ENCODE results near the gene RIPPLY2.
"Not testable (repeated sequence)": the region's sequence is repeated elsewhere in the genome, so short reads cannot be mapped to it uniquely, and the experiment has no call there.

The RIPPLY2 gene

GRCh38 chr6:83897094-83897493 lies 43.9 kb downstream of the RIPPLY2 start:
- not testable (repeated sequence) for DNase-seq (ENCODE audit: extremely low read depth in 1 of 2, low read depth in 1 of 2)

- no peak for DNase-seq (ENCODE audit: extremely low read depth in 1 of 2, low read depth in 1 of 2)
Measured at GRCh38 chr6:83901624-83902023, 48.5 kb downstream of the RIPPLY2 start.

- no peak for DNase-seq (ENCODE audit: extremely low read depth in 1 of 2, low read depth in 1 of 2)
Measured at GRCh38 chr6:83904395-83904794, 51.2 kb downstream of the RIPPLY2 start.

- no peak for DNase-seq (ENCODE audit: extremely low read depth in 1 of 2, low read depth in 1 of 2)
Measured at GRCh38 chr6:83905648-83906047, 52.5 kb downstream of the RIPPLY2 start.

All from stimulated activated CD8-positive, alpha-beta memory T cell treated with anti-CD3 and anti-CD28 coated beads, Interleukin-7, amount 100 ng/mL, for 48 hours (primary cell).